K562 (cell line): Measurements from ENCODE around the gene CCDC141. TPM values are rescaled to one million over a fixed set of nuclear protein-coding genes. Genes with fewer than 3 reads are reported as not detected.
"Not testable (repeated sequence)": the region's sequence is repeated elsewhere in the genome, so short reads cannot be mapped to it uniquely, and the experiment has no call there.

ENCODE experiments used
- ATAC-seq: fragments of 200-7000 bp; cut with Tn5 transposase; 3 replicates; pipeline ENCODE4 v1.9.1; 2020; ENCODE audit warnings: moderate library complexity
- BruUV-seq: library from RNA; stranded (reverse); fragments of 400-500 nt; replicated peaks from 2 replicates; lab custom pipeline; 2021; lab: Mats Ljungman, UMichigan
- CTCF ChIA-PET: fragments of 300-600 bp; formaldehyde crosslinking; extraction: SDS; loops from one replicate; lab custom pipeline; 2021; ENCODE audit warnings: low intra/inter-chr PET ratio; lab: Yijun Ruan, JAX
- POLR2A ChIA-PET: fragments of 300-600, 350-650 bp; sonication (Branson Sonifier 250); formaldehyde crosslinking; extraction: SDS; loops from one replicate; lab custom pipeline; 2021; ENCODE audit warnings: antibody characterized with exemption, inconsistent platforms; lab: Yijun Ruan, JAX
- DNase-seq, 4 experiments: peaks; one replicate each; pipeline versions ENCODE4 v3.0.0 to v3.0.0-alpha.2; 2011 to 2018; ENCODE audit warnings: low spot score in 3 of 4, mixed read lengths in 3 of 4; ENCODE audit errors: extremely low read depth in 1 of 4
- FAIRE-seq: peaks from 2 replicates; lab custom pipeline; 2011; peaks lifted over from hg19 to GRCh38; lab: Jason Lieb, UNC
- H2AFZ ChIP-seq: 2 replicates; pipeline ENCODE4 v1.6.0; 2011; ENCODE audit warnings: low read depth, low read length, control low read depth, inconsistent platforms
- H3K27ac ChIP-seq: fragments of 200-600 bp; 3 replicates; pipeline ENCODE4 v1.8.0; 2011; ENCODE audit warnings: low read depth, mild to moderate bottlenecking, control low read depth, inconsistent platforms, low read length, moderate library complexity, mixed read lengths; ENCODE audit errors: extremely low read depth
- H3K27me3 ChIP-seq, 2 experiments: fragments of 300-600 bp in 1 of 2; 2 replicates in 1 of 2; 3 replicates in 1 of 2; pipeline versions ENCODE4 v1.6.0 to v1.8.0; 2011; ENCODE audit warnings: inconsistent platforms in 2 of 2, low read length in 2 of 2, mild to moderate bottlenecking in 1 of 2, mixed read lengths in 1 of 2, moderate library complexity in 1 of 2; ENCODE audit not compliant: control insufficient read depth in 2 of 2, insufficient read depth in 2 of 2
- H3K36me3 ChIP-seq: fragments of 300-600 bp; 3 replicates; pipeline ENCODE4 v1.8.0; 2011; ENCODE audit warnings: mild to moderate bottlenecking, low read length, inconsistent platforms; ENCODE audit not compliant: control insufficient read depth, insufficient read depth
- H3K4me1 ChIP-seq, 2 experiments: fragments of 200-600 bp in 1 of 2; replicated peaks in 1 of 2; 2 replicates in 1 of 2; 3 replicates in 1 of 2; pipeline versions ENCODE4 v1.5.1 to v1.8.0; 2011; ENCODE audit warnings: inconsistent platforms in 2 of 2, low read length in 2 of 2, mild to moderate bottlenecking in 1 of 2, mixed read lengths in 1 of 2, moderate library complexity in 1 of 2; ENCODE audit not compliant: control insufficient read depth in 2 of 2, insufficient read depth in 2 of 2
- H3K4me2 ChIP-seq: 2 replicates; pipeline ENCODE4 v1.6.1; 2011; ENCODE audit warnings: low read length, control low read depth, inconsistent platforms, mixed read lengths; ENCODE audit not compliant: insufficient read depth
- H3K4me3 ChIP-seq: fragments of 200-600 bp; sonication (generic), shearing (Covaris generic); 2 replicates; pipeline ENCODE4 v1.5.1; 2016; ENCODE audit warnings: control low read depth, inconsistent platforms
- H3K79me2 ChIP-seq: fragments of 200-600 bp; 3 replicates; pipeline ENCODE4 v1.8.0; 2011; ENCODE audit warnings: low read length, inconsistent platforms; ENCODE audit not compliant: control insufficient read depth, insufficient read depth
- H3K9ac ChIP-seq, 2 experiments: 2 replicates each; pipeline versions ENCODE4 v1.6.0 to v1.6.1; 2011; ENCODE audit warnings: low read depth in 2 of 2, low read length in 2 of 2, control low read depth in 1 of 2, inconsistent platforms in 1 of 2, mild to moderate bottlenecking in 1 of 2, mixed read lengths in 1 of 2; ENCODE audit not compliant: insufficient read depth in 1 of 2
- H3K9me1 ChIP-seq: one replicate; pipeline ENCODE4 v1.6.0; 2011; ENCODE audit warnings: inconsistent platforms, mild to moderate bottlenecking, low read length, moderate library complexity; ENCODE audit not compliant: control insufficient read depth, insufficient read depth
- H3K9me3 ChIP-seq: replicated peaks from 2 replicates; pipeline ENCODE4 v1.5.1; 2011; ENCODE audit warnings: low read depth, low read length, inconsistent platforms; ENCODE audit not compliant: control insufficient read depth, insufficient read depth
- H4K20me1 ChIP-seq: replicated peaks from 2 replicates; pipeline ENCODE4 v1.6.1; 2011; ENCODE audit warnings: low read length, inconsistent platforms, mixed read lengths; ENCODE audit not compliant: control insufficient read depth, insufficient read depth
- HDAC6 ChIP-seq: IDR thresholded peaks from 2 replicates; pipeline ENCODE4 v1.6.1; 2012; ENCODE audit warnings: low read depth, mild to moderate bottlenecking, control low read depth, inconsistent platforms, low read length, moderate library complexity
- MCM5 ChIP-seq: fragments of 450-650 bp; IDR thresholded peaks from 2 replicates; pipeline ENCODE4 v1.6.1; 2016; ENCODE audit warnings: low read depth
- RBM15 ChIP-seq: fragments of 200-400 bp; formaldehyde crosslinking; IDR thresholded peaks from 2 replicates; pipeline ENCODE4 v1.6.1; 2018; ENCODE audit warnings: mild to moderate bottlenecking, low read length, moderate library complexity; ENCODE audit not compliant: insufficient read depth
- ZEB2 ChIP-seq: fragments of 450-650 bp; IDR thresholded peaks from 2 replicates; pipeline ENCODE4 v1.6.1; 2016
- ZNF766 ChIP-seq: fragments of 200-800 bp; sonication (Bioruptor generic); conservative IDR thresholded peaks from 2 replicates; pipeline ENCODE4 v1.6.1; 2016; ENCODE audit warnings: missing genetic modification characterization, missing compliant biosample characterization
- WGBS: fragments of 100-300 bp; shearing (Covaris generic); methylation state at CpG from one replicate; pipeline ENCODE4 v1.1.6; 2016; ENCODE audit warnings: low coverage, mixed read lengths; ENCODE audit not compliant: insufficient coverage; ENCODE audit errors: missing lambda C conversion rate; 5-methylcytosine and 5-hydroxymethylcytosine counted together
- in situ Hi-C: fragments of 300-500 bp; cut with MboI; formaldehyde crosslinking; loops from 4 replicates; pipeline ENCODE4 v1.15.0; 2018; ENCODE audit warnings: inconsistent platforms, mixed read lengths
- intact Hi-C: fragments of 100-400 bp; cut with micrococcal nuclease; formaldehyde crosslinking; loops from 2 replicates; pipeline ENCODE4 v1.14.2; 2022
- polyA plus RNA-seq, 8 experiments: library from polyadenylated mRNA; depleted of rRNA in 4 of 8; stranded (reverse) in 5 of 8; unstranded in 3 of 8; fragments of >200 nt; fragmentation: Nextera tagmentation in 2 of 8; fragmentation: Illumina TruSeq in 1 of 8; extraction: Ambion mirVana in 2 of 8; extraction: Trizol in 1 of 8; gene quantifications; 2 replicates each; pipeline versions ENCODE4 v1.2.1 to v1.2.3, GENCODE V29; 2011 to 2014; ENCODE audit warnings: inconsistent platforms in 1 of 8, missing spikeins in 1 of 8
- total RNA-seq, 7 experiments: library from RNA; depleted of rRNA in 6 of 7; stranded (reverse); fragments of >200 nt in 6 of 7; fragmentation: Illumina TruSeq in 2 of 7; extraction: Trizol in 2 of 7; gene quantifications; 2 replicates each; pipeline versions ENCODE4 v1.2.1 to v1.2.3, GENCODE V29; 2011 to 2021; ENCODE audit warnings: low replicate concordance in 1 of 7
- TF ChIP-seq, protein P1 (sequence below): fragments of 250-450 bp; sonication (Bioruptor Pico); IDR thresholded peaks from 2 replicates; pipeline ENCODE4 v1.9.0; 2021; ENCODE audit warnings: mild to moderate bottlenecking, inconsistent platforms

Gene CCDC141
- total and polyA plus RNA-seq, 9 of the 15 experiments (the other 6 are each of a cell fraction or from before 2014, with no cell fraction given), result 0.09 TPM; not detected in 8

DNA sequence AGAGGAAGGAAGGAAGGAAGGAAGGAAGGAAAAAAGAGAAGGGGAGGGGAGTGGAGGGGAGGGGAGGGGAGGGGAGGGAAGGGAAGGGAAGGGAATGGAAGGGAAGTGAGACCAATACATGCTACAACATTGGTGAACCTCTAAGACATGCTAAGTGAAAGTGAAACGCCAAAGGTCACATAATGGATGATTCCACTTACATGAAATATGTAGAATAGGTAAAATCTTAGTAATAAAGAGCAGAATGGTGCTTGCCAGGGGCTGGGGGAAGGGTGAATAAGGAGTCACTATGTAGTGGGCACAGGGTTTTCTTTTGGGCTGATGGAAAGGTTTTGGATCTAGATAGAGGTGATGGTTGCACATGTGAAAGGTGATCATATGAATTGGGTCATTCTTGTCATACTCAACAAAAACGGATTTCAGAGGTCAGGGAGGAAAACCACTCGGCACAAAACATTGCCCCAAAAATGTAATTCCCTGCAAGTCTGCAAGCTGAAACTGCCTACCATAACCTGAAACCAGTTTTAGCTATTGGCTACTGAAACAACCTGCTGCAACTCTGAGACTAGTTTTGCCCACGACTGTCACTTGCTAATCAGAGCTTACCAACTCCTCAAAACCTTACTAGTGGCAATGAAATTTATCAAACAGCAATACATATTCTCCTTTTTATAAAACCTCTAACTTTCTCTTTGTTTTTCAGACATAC lies 59.2 kb downstream of the CCDC141 start (continued):
- TF ChIP-seq, protein P1, sequence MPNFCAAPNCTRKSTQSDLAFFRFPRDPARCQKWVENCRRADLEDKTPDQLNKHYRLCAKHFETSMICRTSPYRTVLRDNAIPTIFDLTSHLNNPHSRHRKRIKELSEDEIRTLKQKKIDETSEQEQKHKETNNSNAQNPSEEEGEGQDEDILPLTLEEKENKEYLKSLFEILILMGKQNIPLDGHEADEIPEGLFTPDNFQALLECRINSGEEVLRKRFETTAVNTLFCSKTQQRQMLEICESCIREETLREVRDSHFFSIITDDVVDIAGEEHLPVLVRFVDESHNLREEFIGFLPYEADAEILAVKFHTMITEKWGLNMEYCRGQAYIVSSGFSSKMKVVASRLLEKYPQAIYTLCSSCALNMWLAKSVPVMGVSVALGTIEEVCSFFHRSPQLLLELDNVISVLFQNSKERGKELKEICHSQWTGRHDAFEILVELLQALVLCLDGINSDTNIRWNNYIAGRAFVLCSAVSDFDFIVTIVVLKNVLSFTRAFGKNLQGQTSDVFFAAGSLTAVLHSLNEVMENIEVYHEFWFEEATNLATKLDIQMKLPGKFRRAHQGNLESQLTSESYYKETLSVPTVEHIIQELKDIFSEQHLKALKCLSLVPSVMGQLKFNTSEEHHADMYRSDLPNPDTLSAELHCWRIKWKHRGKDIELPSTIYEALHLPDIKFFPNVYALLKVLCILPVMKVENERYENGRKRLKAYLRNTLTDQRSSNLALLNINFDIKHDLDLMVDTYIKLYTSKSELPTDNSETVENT (CRISPR knock-in tag), result no peak
- TF ChIP-seq MCM5, result no peak
- TF ChIP-seq ZNF766, result no peak
- no peak for TF ChIP-seq ZEB2
- TF ChIP-seq HDAC6, result no peak
- no peak for TF ChIP-seq RBM15

GRCh38 chr2:178989424-178989823 lies 60.5 kb downstream of the CCDC141 start:
- DNase-seq, H3K4me3 ChIP-seq, intact Hi-C loops, H3K4me2 ChIP-seq, BruUV-seq, H4K20me1 ChIP-seq, CTCF ChIA-PET, POLR2A ChIA-PET, FAIRE-seq, H3K9me1 ChIP-seq, H3K4me1 ChIP-seq, in situ Hi-C loops, H3K27ac ChIP-seq, ATAC-seq, H3K9me3 ChIP-seq, H2AFZ ChIP-seq, H3K79me2 ChIP-seq, H3K27me3 ChIP-seq, H3K36me3 ChIP-seq, H3K9ac ChIP-seq: not testable (repeated sequence)
- 0% methylated on average over 1 of the region's 1 CpG for WGBS

DNA sequence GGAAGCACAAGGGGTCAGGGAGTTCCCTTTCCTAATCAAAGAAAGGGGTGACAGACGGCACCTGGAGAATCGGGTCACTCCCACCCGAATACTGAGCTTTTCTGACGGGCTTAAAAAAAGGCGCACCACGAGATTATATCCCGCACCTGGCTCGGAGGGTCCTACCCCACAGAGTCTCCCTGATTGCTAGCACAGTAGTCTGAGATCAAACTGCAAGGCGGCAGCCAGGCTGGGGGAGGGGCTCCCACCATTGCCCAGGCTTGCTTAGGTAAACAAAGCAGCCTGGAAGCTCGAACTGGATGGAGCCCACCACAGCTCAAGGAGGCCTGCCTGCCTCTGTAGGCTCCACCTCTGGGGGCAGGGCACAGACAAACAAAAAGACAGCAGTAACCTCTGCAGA lies 67.3 kb downstream of the CCDC141 start:
- FAIRE-seq, intact Hi-C loops, H3K9me1 ChIP-seq, H3K4me1 ChIP-seq, H3K9me3 ChIP-seq, H3K27ac ChIP-seq, in situ Hi-C loops, H3K9ac ChIP-seq, POLR2A ChIA-PET, H3K4me3 ChIP-seq, H3K27me3 ChIP-seq, H4K20me1 ChIP-seq, DNase-seq, CTCF ChIA-PET, H2AFZ ChIP-seq, H3K79me2 ChIP-seq, H3K4me2 ChIP-seq, BruUV-seq, H3K36me3 ChIP-seq, ATAC-seq: not testable (repeated sequence)
- 1% methylated on average over 7 of the region's 10 CpGs for WGBS
